HuH-7 (cell line): ENCODE measurements around the gene SERPINF2.
"Not testable (repeated sequence)": the region's sequence is repeated elsewhere in the genome, so short reads cannot be mapped to it uniquely, and the experiment has no call there.

ENCODE experiments used
- DNase-seq: peaks from one replicate; pipeline ENCODE4 v3.0.0; 2011; ENCODE audit warnings: low spot score

The SERPINF2 gene

GRCh38 chr17:1742371-1743087, at the start of gene SERPINF2:
TSS of gene SERPINF2 (plus strand) at chr17:1742871. CDS start at chr17:1744996, 2,125 bp downstream.
- DNase-seq = peak; percentile 84

- no peak for DNase-seq
Observed at GRCh38 chr17:1693339-1693738, 49.3 kb upstream of the SERPINF2 start.

- DNase-seq = no peak
Observed at GRCh38 chr17:1695365-1695764, 47.3 kb upstream of the SERPINF2 start.

GRCh38 chr17:1697681-1698080, 45.0 kb upstream of the SERPINF2 start:
- no peak for DNase-seq

- not testable (repeated sequence) for DNase-seq
Observed at GRCh38 chr17:1699891-1700290, 42.8 kb upstream of the SERPINF2 start.

GRCh38 chr17:1703063-1703462, 39.6 kb upstream of the SERPINF2 start:
- no peak for DNase-seq

- no peak for DNase-seq
Observed at GRCh38 chr17:1705004-1705403, 37.7 kb upstream of the SERPINF2 start.

GRCh38 chr17:1707107-1707506, 35.6 kb upstream of the SERPINF2 start:
- DNase-seq = no peak

GRCh38 chr17:1708791-1709346, 33.8 kb upstream of the SERPINF2 start:
- not testable (repeated sequence) for DNase-seq

GRCh38 chr17:1709403-1709951, 33.2 kb upstream of the SERPINF2 start:
- DNase-seq = no peak

GRCh38 chr17:1709971-1710806, 32.5 kb upstream of the SERPINF2 start, which contains the start of gene TLCD2:
TSS of gene TLCD2 (minus strand) at chr17:1710377. CDS start at chr17:1710242, 135 bp downstream.
- DNase-seq = peak; percentile 82

GRCh38 chr17:1710807-1711553, 31.7 kb upstream of the SERPINF2 start:
- DNase-seq = no peak

GRCh38 chr17:1711804-1712203, 30.9 kb upstream of the SERPINF2 start:
- DNase-seq = no peak

- DNase-seq = no peak
Observed at GRCh38 chr17:1712271-1712670, 30.4 kb upstream of the SERPINF2 start.

GRCh38 chr17:1713160-1713877, 29.4 kb upstream of the SERPINF2 start:
- no peak for DNase-seq

- DNase-seq = peak; percentile 62
Observed at GRCh38 chr17:1713878-1714426, 28.7 kb upstream of the SERPINF2 start.

GRCh38 chr17:1714427-1714979, 28.2 kb upstream of the SERPINF2 start:
- peak; percentile 77 for DNase-seq

- DNase-seq = peak; percentile 52
Observed at GRCh38 chr17:1714980-1715802, 27.5 kb upstream of the SERPINF2 start.

GRCh38 chr17:1715803-1716075, 26.9 kb upstream of the SERPINF2 start:
- DNase-seq = no peak
